Caki2 (cell line): ENCODE data around the gene ATG10. TPM values are rescaled to one million over a fixed set of nuclear protein-coding genes. Genes with fewer than 3 reads are reported as not detected.
"Not testable (repeated sequence)": the region's sequence is repeated elsewhere in the genome, so short reads cannot be mapped to it uniquely, and the experiment has no call there.

ENCODE experiments used
- DNase-seq: peaks from one replicate; pipeline ENCODE4 v3.0.0-alpha.2; 2015; ENCODE audit warnings: low read depth
- in situ Hi-C: cut with HindIII; loops from 2 replicates; pipeline ENCODE4 v1.10.0; 2016; ENCODE audit warnings: low sequenced_read_pairs, low pct_unique_long_range_greater_than_20kb, mixed read lengths
- total RNA-seq: library from RNA; depleted of rRNA; stranded (reverse); fragments of >200 nt; shearing (Covaris generic); gene quantifications from 2 replicates; pipeline ENCODE4 v1.2.3, GENCODE V29; 2014; ENCODE audit warnings: low replicate concordance

The ATG10 gene
- total RNA-seq, 1 experiment from 2014 or later: 26.8 TPM

- in situ Hi-C loops: no loop called here
- peak; percentile 79 for DNase-seq
Observed at GRCh38 chr5:82100303-82101077, 128.7 kb downstream of the ATG10 start.

GRCh38 chr5:82104872-82105271 is 133.0 kb downstream of the ATG10 start:
- in situ Hi-C loops: no loop called here
- no peak for DNase-seq

DNA sequence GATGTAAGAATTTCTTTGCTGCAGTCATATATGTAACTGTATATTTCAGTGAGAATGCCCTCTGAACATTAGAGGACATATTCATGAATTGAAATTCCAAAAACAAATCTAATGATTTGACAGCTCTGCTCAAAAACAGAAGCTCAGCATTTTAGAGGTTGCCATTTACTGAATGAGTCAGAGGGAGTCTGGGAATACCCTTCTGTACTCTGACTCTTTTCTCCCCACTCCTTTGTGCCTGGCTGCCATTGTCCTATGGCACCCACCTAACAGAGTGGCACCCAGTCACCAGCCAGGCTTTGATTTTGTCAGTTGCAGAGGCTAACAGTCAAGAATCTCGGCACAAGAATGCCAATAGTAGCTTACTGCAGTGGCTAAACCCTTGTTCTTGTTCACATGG is 133.6 kb downstream of the ATG10 start:
- in situ Hi-C loops: no loop called here
- no peak for DNase-seq

GRCh38 chr5:82106207-82106606 is 134.4 kb downstream of the ATG10 start:
- DNase-seq: no peak
- in situ Hi-C loops: no loop called here

- no peak for DNase-seq
Observed at GRCh38 chr5:82106756-82107155, 134.9 kb downstream of the ATG10 start.

DNA sequence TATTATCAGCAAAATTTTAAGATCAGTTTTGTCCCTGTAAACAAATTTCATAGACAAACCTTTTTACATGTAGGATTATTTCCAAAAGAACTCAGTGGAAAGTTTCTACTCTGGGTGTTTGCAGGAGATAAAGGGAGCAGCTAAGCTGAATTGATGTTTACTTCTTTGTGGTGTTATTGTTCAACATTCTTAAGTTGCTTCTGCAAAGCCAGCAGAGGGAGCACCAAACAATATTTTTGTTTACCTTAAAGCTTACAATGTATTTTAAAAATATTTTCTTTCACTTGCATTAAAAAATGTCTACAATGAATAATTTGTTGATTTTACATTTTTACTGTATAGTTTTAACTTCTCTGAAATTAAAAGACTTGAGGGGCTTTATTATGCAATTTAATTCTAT is 135.4 kb downstream of the ATG10 start:
- in situ Hi-C loops: no loop called here
- no peak for DNase-seq

More at GRCh38 chr5:82106756-82107155, 134.9 kb downstream of the ATG10 start:
- in situ Hi-C loops: no loop called here

DNA sequence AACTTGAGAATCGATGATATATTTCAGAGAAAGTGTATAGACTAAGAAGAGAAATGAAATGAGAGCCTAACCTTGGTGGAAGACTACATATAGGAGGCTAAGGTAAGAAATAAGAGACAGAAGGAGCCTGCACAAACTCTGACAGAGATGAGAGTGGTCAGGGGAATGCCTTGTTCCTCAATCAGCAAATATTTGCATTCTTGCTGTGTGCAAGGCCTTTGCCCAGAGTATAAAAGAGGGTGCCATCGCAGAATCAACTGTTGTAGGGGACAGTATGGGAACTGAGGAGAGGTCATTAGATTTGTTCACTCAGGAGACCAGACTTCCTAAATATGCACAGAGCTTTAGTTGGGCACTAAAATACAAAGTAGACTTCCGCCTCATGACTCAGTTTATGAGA is 137.2 kb downstream of the ATG10 start:
- in situ Hi-C loops: no loop called here
- DNase-seq: no peak

DNA sequence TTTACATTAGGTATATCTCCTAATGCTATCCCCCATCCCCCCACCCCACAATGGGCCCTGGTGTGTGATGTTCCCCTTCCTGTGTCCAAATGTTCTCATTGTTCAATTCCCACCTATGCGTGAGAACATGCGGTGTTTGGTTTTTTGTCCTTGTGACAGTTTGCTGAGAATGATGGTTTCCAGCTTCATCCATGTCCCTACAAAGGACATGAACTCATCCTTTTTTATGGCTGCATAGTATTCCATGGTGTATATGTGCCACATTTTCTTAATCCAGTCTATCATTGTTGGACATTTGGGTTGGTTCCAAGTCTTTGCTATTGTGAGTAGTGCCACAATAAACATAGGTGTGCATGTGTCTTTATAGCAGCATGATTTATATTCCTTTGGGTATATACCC is 138.1 kb downstream of the ATG10 start:
- DNase-seq, in situ Hi-C loops: not testable (repeated sequence)

DNA sequence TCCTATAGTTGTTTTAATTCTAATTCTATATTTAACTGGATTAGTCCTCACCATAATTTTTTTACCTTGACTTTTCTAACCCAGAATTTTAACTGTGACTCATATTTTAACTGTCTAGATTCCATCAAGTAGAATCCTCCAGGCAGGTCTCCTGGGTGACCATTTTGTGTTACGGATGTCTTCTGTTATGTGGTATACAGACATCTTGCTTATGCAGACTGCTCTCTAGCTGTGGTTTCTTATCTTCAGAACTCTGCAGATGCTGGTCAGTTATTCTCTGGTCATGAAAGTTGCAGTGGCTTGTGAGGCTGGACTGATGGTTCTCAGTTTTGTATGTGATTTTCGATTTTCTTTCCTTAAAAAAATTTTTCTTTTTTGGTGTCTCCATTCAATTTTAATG is 139.4 kb downstream of the ATG10 start:
- in situ Hi-C loops: no loop called here
- DNase-seq: no peak

DNA sequence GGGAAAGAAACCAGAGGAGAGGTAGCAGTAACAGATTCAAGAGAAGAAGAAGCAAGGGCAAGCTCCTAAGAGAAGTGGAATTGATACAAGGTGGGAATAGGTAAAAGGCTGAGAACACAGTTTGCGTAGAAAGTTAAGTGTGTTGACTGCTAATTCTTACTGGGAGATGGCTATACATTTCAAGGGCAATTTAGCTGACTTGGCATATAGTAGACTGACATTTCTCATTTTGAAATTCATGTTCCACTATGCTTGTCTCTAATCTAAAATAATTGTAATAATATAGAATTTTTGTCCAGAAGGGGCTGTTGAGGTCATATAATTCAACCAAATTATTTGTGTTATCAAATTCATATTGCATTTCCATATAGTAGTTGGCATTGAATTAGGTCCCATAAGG is 144.0 kb downstream of the ATG10 start:
- in situ Hi-C loops: no loop called here
- no peak for DNase-seq

GRCh38 chr5:82119889-82120288 is 148.1 kb downstream of the ATG10 start:
- in situ Hi-C loops: no loop called here

GRCh38 chr5:82129723-82130285 is 158.0 kb downstream of the ATG10 start:
- in situ Hi-C loops: no loop called here

More at GRCh38 chr5:82119889-82120288, 148.1 kb downstream of the ATG10 start:
- DNase-seq: no peak

DNA sequence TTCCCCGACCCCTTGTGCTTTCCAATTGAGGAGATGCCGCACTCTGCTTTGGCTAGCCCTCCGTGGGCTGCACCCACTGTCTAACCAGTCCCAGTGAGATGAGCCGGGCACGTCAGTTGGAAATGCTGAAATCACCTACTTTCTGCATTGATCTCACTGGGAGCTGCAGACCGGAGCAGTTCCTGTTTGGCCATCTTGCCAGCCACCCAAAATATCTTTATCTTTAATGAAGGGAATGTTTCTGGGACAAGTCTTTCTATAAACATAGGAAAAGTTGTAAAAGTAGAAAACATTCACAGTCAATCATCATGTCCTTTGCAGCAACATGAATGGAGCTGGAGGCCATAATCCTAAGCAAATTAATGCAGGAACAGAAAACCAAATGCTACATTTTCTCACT is 158.8 kb downstream of the ATG10 start:
- DNase-seq: no peak
- in situ Hi-C loops: no loop called here

More at GRCh38 chr5:82129723-82130285, 158.0 kb downstream of the ATG10 start:
- no peak for DNase-seq

DNA sequence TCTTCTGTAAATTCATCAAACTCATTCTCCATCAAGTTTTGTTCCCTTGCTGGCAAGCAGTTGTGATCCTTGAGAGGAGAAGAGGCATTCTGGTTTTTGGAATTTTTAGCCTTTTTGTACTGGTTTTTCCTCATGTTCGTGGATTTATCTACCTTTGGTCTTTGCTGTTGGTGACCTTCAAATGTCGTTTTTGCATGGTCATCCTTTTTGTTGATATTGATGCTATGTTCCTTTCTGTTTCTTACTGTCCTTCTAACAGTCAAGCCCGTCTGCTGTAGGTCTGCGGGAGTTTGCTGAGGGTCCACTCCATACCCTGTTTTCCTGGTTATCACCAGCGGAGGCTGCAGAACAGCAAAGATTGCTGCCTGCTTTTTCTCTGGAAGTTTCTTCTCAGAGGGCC is 165.4 kb downstream of the ATG10 start:
- in situ Hi-C loops: no loop called here
- DNase-seq: no peak

GRCh38 chr5:82139837-82140236 is 168.0 kb downstream of the ATG10 start:
- DNase-seq, in situ Hi-C loops: not testable (repeated sequence)

GRCh38 chr5:82142217-82142841 is 170.5 kb downstream of the ATG10 start:
- no peak for DNase-seq
- in situ Hi-C loops: no loop called here

DNA sequence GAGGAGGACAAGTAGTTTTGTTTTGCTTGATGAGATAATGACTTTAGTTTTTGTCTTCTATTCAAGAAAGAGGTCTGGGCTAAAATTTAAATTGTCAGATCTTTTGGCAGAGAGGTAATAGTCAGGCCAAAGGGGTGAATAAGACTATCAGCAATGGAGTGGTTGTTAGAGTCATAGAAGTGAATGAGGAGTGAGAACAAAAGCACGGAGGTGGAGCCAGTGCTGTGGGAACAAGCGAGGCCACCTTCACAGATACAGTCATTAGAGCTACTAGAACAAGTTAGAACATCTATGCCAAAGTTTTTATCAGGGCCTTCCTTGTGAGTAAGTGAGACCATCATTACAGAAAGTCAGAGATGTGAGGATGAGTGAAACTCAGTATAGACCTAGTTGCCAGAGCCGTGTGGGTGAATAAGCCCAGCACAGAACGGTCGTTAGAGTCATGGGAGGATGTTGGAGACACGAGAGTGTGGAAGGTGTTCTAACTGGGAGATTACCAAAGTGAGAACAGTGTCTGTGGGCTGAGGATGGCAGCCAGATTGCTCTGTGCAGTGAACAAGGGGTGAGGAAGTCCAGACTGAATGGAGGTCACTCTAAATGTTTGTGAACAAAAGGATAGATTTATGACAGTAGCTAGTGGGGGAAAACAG is 171.2 kb downstream of the ATG10 start:
- DNase-seq: no peak
- in situ Hi-C loops: no loop called here

DNA sequence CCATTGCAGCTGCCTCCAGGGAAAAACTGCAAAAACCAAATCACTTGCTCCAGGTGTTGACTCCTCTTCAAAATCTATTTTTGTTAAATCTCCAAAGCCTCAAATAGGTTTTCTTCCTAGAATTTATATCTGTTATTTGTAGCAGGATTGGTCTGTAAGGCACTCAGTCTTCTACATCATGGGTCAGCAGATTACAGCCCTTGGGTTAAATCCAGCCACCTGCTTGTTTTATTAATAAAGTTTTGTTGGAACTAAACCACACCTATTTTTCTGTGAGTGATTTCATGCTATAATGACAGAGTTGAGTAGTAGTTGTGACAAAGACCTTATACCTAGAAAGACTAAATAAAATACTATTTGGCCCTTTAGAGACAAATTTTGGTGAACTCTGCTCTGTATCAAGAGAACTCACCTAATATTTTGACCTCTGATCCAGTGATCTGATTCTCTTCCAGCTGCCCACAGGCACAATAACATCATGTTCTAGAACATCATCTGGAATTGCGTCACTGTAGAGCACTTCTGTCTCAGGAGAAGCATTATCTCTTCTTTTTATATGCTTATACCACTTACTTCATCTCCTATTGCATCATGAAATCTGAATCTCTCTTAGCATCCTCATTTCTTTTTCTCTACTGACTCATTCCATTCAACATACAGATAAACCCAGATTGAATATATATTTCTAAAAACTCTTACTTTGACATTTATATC is 176.2 kb downstream of the ATG10 start:
- DNase-seq: no peak
- in situ Hi-C loops: no loop called here
